ENCODE measurements around the gene GLI3. TPM values are rescaled to one million over a fixed set of nuclear protein-coding genes. Genes with fewer than 3 reads are reported as not detected.

GLI3 gene
- total and polyA plus RNA-seq, 2 donors from 2014 or later = 0.92 to 11.1 TPM

GRCh38 chr7:41940760-41941343, 296.2 kb downstream of the GLI3 start:
- DNase-seq (peak in 4 of 5 donors; percentile 78 to 90 (median 82)), FAIRE-seq (peak; percentile 33)
- H3K27ac ChIP-seq (ENCODE audit: low read depth in 2 of 2, low read length in 2 of 2) = no peak overlapping the region
- H3K36me3 ChIP-seq (ENCODE audit: control insufficient read depth in 2 of 3, insufficient read depth in 3 of 3, low read length in 3 of 3) = no peaks in the 10 kb centered on the region
- peaks cover 0 to 3% (median 0%) of the 10 kb centered on the region in 3 donors for H3K4me1 ChIP-seq (ENCODE audit: control insufficient read depth in 2 of 3, insufficient read depth in 2 of 3, low read depth in 1 of 3, low read length in 3 of 3)
- intact Hi-C loops (cut with DNase I) = no loop called here
- no peak overlapping the region for H3K4me3 ChIP-seq (ENCODE audit: low read length in 3 of 3)
- H3K9me3 ChIP-seq (ENCODE audit: control insufficient read depth in 2 of 3, insufficient read depth in 1 of 3, low read length in 3 of 3) = no peaks in the 10 kb centered on the region
- peak; percentile 97 for TF ChIP-seq CTCF (IDR thresholded peaks at IDR 0.05; ENCODE audit: borderline replicate concordance, extremely low read depth, insufficient read depth)
- H3K27me3 ChIP-seq (ENCODE audit: control insufficient read depth, insufficient read depth, low read length) = no peaks in the 10 kb centered on the region
- H3K9ac ChIP-seq (ENCODE audit: low read length in 3 of 3) = no peak overlapping the region

- no peaks in the 10 kb centered on the region for H3K9me3 ChIP-seq (ENCODE audit: control insufficient read depth in 2 of 3, insufficient read depth in 1 of 3, low read length in 3 of 3)
- no peaks in the 10 kb centered on the region for H3K36me3 ChIP-seq (ENCODE audit: control insufficient read depth in 2 of 3, insufficient read depth in 3 of 3, low read length in 3 of 3)
- H3K4me1 ChIP-seq (ENCODE audit: control insufficient read depth in 2 of 3, insufficient read depth in 2 of 3, low read depth in 1 of 3, low read length in 3 of 3) = peaks cover 0 to 3% (median 0%) of the 10 kb centered on the region in 3 donors
- intact Hi-C loops (cut with DNase I) = no loop called here
- no peak for FAIRE-seq
- TF ChIP-seq CTCF (IDR thresholded peaks at IDR 0.05; ENCODE audit: borderline replicate concordance, extremely low read depth, insufficient read depth) = no peak
- H3K27ac ChIP-seq (ENCODE audit: low read depth in 2 of 2, low read length in 2 of 2) = no peak overlapping the region
- no peak overlapping the region for H3K9ac ChIP-seq (ENCODE audit: low read length in 3 of 3)
- no peaks in the 10 kb centered on the region for H3K27me3 ChIP-seq (ENCODE audit: control insufficient read depth, insufficient read depth, low read length)
- no peak overlapping the region for H3K4me3 ChIP-seq (ENCODE audit: low read length in 3 of 3)
- DNase-seq = no peak
Observed at GRCh38 chr7:41938371-41938770, 298.6 kb downstream of the GLI3 start.

GRCh38 chr7:41933427-41933826, 303.6 kb downstream of the GLI3 start:
- Histone ChIP-seq H3K4me1 (ENCODE audit: control insufficient read depth in 2 of 3, insufficient read depth in 2 of 3, low read depth in 1 of 3, low read length in 3 of 3) (no peaks in the 10 kb centered on the region), H3K27me3 (ENCODE audit: control insufficient read depth, insufficient read depth, low read length) (no peaks in the 10 kb centered on the region), H3K9me3 (ENCODE audit: control insufficient read depth in 2 of 3, insufficient read depth in 1 of 3, low read length in 3 of 3) (no peaks in the 10 kb centered on the region), H3K36me3 (ENCODE audit: control insufficient read depth in 2 of 3, insufficient read depth in 3 of 3, low read length in 3 of 3) (no peaks in the 10 kb centered on the region), H3K27ac (ENCODE audit: low read depth in 2 of 2, low read length in 2 of 2) (no peak overlapping the region), H3K4me3 (ENCODE audit: low read length in 3 of 3) (no peak overlapping the region), H3K9ac (ENCODE audit: low read length in 3 of 3) (no peak overlapping the region)
- FAIRE-seq (no peak), DNase-seq (no peak)
- TF ChIP-seq CTCF (IDR thresholded peaks at IDR 0.05; ENCODE audit: borderline replicate concordance, extremely low read depth, insufficient read depth) = no peak
- intact Hi-C loops (cut with DNase I) = no loop called here

DNA sequence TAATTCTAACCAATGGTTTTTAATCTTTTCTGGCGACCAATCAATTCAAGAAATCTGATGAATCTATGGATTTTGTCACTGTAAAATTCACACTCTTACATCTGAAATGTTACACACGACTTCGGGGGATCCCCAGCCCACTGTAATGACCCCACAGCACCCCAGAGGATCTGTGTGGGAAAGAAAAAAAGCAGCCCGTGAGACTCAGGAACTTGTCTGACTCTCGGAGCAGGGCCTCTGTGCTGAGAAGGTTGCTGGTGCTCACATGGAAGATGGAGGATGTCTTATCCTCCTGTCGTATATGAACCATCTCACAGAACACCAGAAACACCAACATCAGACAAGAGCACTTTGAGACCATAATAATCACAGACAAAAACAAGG, 305.8 kb downstream of the GLI3 start:
- Histone ChIP-seq H3K27me3 (ENCODE audit: control insufficient read depth, insufficient read depth, low read length) (no peaks in the 10 kb centered on the region), H3K4me3 (ENCODE audit: low read length in 3 of 3) (no peak overlapping the region), H3K36me3 (ENCODE audit: control insufficient read depth in 2 of 3, insufficient read depth in 3 of 3, low read length in 3 of 3) (no peaks in the 10 kb centered on the region), H3K27ac (ENCODE audit: low read depth in 2 of 2, low read length in 2 of 2) (no peak overlapping the region), H3K4me1 (ENCODE audit: control insufficient read depth in 2 of 3, insufficient read depth in 2 of 3, low read depth in 1 of 3, low read length in 3 of 3) (no peaks in the 10 kb centered on the region), H3K9me3 (ENCODE audit: control insufficient read depth in 2 of 3, insufficient read depth in 1 of 3, low read length in 3 of 3) (no peaks in the 10 kb centered on the region), H3K9ac (ENCODE audit: low read length in 3 of 3) (no peak overlapping the region)
- TF ChIP-seq CTCF (IDR thresholded peaks at IDR 0.05; ENCODE audit: borderline replicate concordance, extremely low read depth, insufficient read depth) = no peak
- intact Hi-C loops (cut with DNase I) = no loop called here
- DNase-seq = no peak
- no peak for FAIRE-seq

All from kidney (tissue), 14 donors.